Measurements from ENCODE around the gene MYT1.
"Not testable (repeated sequence)": the region's sequence is repeated elsewhere in the genome, so short reads cannot be mapped to it uniquely, and the experiment has no call there.

MYT1 gene

DNA sequence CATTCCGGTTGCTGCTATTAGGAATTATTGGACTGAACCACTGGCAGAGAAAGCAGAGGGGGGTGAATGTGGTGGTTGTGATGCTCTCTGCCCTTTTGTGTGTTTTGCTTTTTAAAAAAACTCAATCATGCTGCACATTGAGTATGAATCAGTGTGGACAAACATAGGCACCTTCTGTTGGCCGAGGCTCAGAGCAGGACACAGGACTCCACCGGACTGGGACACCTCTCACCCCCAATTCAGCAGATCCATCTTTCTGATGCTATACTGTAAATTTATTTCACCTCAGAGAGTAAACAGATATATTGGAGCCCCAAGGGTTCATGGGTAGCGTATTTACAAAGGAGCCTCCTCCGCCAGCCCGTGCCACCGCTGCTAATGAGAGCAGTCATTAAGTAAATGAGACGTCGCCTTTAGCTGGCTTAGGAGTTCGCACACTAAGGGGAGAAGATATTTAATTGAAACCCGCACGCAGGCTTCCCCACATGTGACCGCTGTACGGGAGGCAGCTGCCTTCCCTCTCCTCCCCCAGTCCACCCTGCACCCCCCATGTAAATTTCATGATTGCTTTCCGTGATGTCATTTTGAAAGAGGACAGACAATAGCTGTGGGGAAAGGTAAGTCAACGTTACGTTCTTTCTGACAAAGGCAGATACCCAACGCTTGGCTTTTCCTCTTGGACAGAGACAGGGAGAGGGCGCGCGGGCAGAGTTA is at the start of gene MYT1:
Gene MYT1, plus strand, starts transcription at position 330 of the 714 bp plus-strand sequence. CDS start 34,410 bp downstream, outside the sequence.
- no peak for DNase-seq (ENCODE audit: low read depth in 2 of 2)

DNA sequence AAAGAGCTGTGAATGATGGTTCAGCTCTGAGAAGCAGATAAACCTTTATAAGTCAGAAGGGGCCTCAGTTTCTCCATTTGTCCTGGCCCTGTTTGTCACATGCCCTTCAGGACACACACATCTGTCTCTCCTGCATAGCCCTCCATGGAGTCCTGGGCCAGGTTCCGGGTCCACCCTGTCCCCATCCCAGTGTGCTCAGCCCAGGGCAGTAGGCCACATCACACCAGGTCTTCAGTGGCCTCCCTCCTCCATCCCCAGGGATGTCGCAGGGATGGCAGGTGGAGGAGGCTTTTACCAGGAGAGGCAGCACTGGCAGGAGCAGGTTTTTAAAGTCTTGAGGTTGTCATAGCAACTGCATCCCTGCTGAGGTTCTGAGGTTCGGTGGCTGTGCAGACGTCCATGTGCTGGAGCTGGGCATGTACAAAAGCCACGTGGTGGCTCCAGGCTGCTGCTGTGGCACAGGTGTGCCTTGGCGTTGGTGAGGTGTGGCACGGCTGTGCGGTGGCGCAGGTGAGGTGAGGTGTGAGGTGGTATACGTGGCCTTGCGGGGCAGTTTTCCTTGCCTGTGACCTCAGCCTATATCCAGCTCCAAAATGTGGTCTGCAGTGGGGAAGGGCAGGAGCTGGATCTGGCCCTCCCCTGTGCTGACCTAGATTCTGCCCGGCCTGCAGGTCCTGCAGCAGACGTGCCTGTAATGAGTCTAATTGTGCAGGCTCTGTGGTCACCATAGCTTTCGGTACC is 48.9 kb upstream of the MYT1 start:
- DNase-seq (ENCODE audit: low read depth in 2 of 2) = no peak

DNA sequence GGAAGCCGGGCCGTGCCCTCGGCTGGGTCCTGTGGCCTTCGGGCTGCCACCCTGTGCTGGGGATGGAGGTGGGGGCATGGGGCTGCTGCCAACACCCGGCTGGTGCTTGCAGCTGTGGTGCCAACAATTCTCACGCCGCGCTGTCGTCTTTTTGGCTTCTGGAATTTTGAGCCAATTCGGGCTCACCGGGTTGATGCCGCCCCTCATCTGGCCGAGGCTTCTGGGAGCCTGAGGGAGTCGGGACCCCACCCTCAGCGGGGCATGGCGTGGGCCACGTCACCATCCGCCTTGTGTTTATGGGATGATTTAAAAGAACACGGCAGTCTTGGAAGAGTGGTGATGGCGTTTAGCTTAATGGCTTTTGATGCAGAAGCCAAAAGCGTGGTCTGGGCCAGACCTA is 48.2 kb upstream of the MYT1 start:
- no peak for DNase-seq (ENCODE audit: low read depth in 2 of 2)

DNA sequence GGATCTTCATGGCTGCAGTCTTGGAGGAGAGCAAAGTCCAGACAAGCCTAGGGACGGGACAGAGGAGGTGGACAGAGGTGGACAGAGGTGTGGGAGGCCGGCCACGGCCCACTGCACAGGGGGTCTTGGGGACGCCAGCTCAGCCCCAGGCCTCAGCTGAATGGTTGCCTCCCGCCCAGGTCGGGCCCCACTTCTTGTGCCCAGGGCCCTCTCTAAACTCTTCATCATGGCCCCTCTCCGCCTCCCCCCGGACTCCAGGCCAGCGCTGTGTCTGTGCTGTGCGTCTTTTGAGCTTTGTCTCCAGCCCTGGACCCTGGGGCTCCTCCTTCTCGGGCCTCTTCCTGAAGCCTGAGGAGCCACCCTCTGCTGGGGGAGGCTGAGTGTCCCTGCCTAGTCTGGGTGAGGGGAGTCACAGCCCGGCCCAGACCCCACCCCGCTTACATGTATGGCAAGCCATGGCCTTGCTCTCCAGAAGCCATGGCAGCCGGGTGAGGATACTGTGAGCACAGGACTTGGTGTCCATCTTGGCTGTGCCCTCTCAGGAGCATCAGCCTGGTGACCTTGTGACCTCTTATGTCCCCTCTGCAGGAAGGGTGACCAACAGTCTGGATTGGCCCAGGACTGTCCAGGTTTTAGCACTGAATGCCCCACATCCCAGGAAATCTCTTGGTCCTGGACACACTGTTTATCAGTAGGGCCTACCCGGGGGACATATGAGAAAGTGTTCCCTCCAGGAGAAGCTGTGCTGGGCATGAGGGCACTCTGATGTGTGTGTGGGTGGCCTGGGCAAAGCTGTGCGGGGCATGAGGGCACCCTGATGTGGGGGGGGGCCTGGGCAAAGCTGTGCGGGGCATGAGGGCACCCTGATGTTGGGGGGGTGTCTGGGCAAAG is 47.5 kb upstream of the MYT1 start:
- no peak for DNase-seq (ENCODE audit: low read depth in 2 of 2)

DNA sequence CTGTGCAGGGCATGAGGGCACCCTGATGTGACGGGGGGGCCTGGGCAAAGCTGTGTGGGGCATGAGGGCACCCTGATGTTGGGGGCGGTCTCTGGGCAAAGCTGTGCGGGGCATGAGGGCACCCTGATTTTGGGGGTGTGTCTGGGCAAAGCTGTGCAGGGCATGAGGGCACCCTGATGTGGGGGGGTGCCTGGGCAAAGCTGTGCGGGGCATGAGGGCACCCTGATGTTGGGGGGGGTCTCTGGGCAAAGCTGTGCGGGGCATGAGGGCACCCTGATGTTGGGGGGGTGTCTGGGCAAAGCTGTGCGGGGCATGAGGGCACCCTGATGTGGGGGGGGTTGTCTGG is 46.8 kb upstream of the MYT1 start:
- not testable (repeated sequence) for DNase-seq (ENCODE audit: low read depth in 2 of 2)

DNA sequence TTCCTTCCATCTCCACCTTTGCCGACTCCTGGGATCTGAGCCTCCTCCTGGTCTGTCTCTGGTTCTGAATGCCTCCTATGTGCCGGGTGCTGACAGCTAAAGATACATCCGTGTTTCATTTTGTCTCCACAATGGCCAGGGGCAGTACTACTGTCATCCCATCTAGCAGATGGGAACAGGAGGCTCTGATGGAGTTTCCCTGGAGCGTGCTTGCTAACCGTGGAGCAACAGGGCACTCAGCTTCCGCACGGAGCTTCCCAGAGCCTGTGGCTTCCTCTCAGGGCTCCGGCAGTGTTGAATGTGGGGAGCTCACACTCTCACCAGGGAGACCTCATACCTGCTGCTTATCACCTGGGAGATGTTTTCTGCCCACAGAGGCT is 45.0 kb upstream of the MYT1 start:
- no peak for DNase-seq (ENCODE audit: low read depth in 2 of 2)

DNA sequence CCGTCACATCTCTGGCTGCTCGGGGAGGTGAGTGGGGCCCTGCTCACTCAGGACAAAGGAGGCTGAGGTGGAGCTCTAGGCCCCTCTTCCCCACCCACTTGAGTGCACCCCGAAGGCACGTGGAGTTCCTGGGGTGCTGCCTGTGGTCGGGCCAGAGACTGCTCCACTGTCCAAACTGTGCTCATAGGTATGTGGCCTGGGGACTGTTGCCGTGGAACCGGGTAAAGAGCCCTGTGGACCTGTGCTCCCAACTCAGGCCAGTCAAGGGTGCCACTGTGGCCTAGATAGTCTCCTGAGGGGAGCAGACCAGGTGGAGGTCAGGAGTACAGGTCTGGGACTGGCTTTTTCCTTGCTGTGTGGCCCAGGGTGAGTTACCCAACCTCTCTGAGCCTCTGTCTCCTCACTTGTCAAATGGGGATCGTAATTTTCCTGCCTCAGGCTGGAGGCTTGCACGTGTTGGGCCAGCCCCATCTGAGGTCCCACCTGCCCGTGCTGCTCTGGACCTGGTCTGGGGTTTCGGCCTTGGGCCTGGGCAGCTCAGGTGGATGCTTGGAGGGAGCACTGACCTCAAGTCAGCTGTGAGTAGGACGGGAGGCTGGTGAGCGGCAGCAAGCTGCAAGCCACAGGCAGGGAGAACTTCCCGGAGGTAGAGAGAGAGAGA is 44.4 kb upstream of the MYT1 start:
- no peak for DNase-seq (ENCODE audit: low read depth in 2 of 2)

DNA sequence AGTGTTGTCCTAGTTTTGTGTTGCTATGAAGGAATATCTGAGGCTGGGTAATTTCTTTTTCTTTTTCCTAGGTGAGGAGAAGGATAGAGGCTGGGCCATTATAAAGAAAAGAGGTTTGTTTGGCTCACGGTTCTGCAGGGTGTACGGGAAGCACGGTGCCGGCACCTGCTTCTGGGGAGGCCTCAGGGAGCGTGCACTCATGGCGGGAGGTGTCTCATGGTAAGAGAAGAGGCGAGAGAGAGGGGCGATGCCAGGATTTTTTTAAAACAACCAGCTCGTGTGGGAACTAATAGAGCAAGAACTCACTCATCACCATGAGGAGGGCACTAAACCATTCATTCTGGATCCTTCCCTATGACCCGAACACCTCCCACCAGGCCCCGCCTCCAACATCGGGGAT is 42.7 kb upstream of the MYT1 start:
- DNase-seq (ENCODE audit: low read depth in 2 of 2) = no peak

DNA sequence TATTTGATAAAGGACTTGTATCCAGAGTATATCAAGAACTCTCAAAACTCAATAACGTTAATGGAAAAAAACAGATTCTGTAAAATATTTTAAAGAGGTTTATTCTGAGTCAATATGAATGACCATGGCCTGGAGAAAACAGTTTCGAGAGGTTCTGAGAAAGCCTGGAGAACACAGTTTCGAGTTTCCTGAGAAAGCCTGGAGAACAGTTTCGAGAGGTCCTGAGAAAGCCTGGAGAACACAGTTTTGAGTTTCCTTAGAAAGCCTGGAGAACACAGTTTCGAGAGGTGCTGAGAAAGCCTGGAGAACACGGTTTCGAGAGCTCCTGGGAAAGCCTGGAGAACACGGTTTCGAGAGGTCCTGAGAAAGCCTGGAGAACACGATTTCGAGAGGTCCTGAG is 41.3 kb upstream of the MYT1 start:
- DNase-seq (ENCODE audit: low read depth in 2 of 2) = not testable (repeated sequence)

DNA sequence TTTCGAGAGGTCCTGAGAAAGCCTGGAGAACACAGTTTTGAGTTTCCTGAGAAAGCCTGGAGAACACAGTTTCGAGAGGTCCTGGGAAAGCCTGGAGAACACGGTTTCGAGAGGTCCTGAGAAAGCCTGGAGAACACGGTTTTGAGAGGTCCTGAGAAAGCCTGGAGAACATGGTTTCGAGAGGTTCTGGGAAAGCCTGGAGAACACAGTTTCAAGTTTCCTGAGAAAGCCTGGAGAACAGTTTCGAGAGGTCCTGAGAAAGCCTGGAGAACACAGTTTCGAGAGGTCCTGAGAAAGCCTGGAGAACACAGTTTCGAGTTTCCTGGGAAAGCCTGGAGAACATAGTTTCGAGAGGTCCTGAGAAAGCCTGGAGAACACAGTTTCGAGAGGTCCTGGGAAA is 40.7 kb upstream of the MYT1 start:
- DNase-seq (ENCODE audit: low read depth in 2 of 2) = not testable (repeated sequence)

DNA sequence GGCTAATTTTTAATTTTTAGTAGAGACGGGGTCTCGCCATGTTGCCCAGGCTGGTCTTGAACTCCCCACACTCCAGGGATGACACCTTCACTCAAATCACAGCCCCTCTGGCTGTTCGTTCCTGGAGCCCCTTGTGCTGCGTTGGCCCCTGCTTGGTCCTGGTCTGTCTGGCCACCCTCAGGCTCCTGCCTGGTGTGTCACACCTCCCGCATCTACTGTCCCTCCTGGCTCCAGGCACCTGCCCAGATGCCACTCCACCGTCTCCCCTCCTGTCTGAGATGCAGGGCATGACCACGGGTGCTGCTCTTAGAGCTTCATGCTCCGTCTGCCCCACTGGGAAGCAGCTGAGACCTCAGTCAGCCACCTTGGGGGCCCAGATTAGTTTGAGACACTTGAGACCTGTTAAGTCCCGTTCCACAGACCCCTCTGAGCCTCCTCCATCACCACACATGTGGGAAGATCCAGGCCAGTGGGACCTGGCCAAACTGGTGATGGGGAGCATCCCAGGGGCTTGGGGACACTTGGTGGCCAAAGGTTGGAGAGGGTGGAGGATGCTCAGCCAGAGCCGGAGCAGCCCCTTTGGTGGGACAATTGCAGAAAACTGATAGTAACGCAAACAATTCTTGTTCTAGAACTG is 35.0 kb upstream of the MYT1 start:
- DNase-seq (ENCODE audit: low read depth in 2 of 2) = no peak

DNA sequence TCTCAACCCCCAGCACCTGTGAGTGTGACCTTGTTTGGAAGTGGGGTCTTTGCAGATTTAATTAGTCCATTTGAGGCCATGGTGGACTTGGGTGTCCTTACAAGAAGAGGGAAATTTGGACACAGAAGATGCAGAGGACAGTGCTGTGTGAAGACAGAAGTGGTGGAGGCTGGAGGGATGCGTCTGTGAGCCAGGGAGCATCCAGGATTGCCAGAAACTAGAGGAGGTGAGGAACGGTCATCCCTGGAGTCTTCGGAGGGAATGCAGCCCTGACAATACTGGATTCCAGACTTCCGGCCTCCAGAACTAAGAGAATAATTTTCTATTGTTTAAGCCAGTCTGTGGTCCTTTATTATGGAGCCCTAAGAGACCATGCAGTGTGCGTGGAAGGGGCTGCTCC is 34.0 kb upstream of the MYT1 start:
- DNase-seq (ENCODE audit: low read depth in 2 of 2) = no peak

DNA sequence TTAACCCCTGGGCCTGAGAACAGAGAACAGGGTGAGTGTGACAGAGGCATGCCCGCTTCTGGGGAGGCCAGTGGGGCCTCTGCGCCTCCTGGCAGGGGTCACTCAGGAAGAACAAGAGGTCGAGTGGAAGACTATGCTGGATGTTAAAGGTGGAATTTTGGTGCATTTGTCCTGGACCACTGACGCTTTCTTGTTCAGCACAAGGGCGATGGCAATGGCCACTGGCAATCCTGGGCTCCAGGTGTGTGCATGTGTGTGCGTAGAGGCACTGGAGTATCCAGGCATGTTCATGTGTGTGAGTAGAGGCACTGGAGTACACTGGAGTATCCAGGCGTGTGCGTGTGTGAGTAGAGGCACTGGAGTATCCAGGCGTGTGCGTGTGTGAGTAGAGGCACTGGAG is 33.4 kb upstream of the MYT1 start:
- DNase-seq (ENCODE audit: low read depth in 2 of 2) = no peak

DNA sequence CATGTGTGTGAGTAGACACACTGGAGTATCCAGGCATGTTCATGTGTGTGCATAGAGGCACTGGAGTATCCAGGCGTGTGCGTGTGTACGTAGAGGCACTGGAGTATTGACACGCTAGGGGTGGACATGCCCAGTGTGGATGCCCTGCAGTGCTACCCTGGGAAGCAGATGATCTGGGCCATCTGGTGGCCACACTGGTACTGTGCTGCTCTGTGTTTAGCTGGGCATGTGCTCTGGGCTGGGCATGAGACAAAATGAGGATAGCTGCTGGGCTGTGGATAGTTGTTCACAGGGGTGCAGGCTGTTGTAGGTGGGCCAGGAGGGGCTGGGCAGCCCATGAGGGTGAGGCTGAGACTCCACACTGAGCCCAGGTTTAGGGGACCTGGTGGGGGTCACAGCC is 32.8 kb upstream of the MYT1 start:
- DNase-seq (ENCODE audit: low read depth in 2 of 2) = no peak

DNA sequence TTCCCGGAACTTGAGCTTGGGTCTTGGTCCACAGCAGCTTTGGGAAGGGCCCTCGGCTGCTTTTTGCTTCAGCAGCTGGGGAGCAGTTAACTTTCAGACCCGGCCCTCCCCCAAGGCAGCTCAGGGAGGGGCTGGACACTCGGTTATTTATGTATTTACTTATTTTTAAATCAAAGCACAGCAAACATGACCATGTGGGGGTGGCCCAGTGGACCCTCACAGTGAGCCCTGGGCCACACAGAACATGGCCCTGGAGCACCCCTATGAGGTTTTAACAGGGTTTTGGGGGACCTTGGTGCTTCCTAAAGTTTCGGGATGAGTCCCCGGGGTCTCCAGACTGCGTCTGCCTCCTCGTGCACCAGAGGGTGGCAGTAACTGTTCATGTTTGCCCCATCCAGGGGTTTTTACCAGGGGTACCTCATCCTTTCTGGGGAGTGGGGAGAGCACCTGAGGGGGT is 30.3 kb upstream of the MYT1 start:
- no peak for DNase-seq (ENCODE audit: low read depth in 2 of 2)

DNA sequence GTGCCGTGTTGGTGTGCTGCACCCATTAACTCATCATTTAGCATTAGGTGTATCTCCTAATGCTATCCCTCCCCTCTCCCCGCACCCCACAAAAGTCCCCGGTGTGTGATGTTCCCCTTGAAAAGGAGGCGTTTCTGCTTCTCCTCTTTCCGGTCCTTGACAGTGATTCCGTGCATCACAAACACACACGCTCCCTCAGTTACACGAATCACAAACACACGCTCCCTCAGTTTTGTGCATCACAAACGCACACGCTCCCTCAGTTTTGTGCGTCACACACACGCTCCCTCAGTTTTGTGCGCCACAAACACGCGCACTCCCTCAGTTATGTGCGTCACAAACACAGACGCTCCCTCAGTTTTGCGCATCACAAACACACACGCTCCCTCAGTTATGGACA is 29.5 kb upstream of the MYT1 start:
- DNase-seq (ENCODE audit: low read depth in 2 of 2) = not testable (repeated sequence)

DNA sequence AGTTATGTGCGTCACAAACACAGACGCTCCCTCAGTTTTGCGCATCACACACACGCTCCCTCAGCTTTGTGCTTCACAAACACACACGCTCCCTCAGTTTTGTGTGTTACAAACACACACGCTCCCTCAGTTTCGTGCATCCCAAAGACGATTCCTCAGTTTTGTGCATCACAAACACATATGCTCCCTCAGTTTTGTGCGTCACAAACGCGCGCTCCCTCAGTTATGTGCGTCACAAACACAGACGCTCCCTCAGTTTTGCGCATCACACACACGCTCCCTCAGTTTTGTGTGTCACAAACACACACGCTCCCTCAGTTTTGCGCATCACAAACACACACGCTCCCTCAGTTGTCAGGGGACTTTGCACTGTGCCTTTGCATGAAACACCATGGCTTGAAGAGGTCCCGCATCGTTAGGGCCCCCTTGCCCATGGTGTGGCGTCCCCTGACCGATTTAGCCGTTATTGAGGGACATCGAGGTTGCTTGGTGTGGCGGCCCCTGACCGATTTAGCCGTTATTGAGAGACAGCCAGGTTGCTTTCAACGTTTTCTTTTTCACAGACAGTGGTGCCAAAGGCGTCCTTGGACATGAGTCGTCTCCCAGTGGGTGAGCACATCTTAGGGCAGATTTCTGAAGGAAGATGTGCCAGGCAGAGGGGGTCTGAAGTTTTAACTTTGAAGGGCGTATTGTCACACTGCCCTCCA is 28.1 kb upstream of the MYT1 start:
- no peak for DNase-seq (ENCODE audit: low read depth in 2 of 2)

DNA sequence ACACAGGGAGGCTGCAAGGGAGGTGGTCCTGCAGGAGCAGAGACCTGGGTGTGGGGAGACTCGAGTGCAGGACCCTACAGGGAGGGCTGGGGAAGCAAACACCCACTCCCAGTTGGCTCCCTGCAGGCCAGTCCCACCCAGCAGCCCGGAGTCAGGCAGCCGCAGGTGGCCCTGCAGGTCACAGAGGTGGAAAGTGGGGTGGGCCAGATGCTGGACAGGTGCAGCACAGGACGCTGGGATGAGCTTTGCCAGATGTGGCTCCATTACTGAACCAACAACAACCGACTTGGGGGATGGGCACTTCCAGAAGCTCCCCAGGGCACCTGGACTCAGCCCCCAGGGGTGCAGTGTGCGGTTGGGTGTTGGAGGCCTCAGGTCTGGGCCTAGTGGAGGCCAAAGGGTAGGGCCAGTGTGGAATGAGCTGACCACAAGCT is 26.6 kb upstream of the MYT1 start:
- no peak for DNase-seq (ENCODE audit: low read depth in 2 of 2)

DNA sequence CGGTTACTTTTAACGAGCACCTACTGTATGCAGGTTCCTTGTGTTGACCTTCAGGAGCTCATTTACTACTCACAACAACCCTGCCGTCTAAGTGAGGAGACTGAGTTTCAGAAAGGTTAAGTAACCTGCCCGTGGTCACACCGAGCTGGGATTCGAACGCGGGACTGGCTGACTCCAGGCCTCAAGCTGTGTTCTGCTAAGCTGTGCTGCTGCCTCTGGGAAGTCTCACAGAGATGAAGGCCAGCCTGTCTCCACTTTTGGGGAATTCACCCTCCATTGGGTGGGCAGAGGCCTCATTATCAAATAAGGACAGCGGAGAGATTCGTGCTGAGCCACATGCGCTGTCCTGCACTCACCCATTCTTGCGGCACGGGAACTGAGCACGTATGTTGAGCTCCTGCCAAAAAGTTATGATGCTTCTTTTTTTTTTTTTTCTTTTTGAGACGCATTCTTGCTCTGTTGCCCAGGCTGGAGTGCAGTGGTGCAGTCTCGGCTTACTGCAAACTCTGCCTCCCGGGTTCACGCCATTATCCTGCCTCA is 25.9 kb upstream of the MYT1 start:
- no peak for DNase-seq (ENCODE audit: low read depth in 2 of 2)

All from stimulated activated CD4-positive, alpha-beta T cell treated with anti-CD3 and anti-CD28 coated beads, Interleukin-15, amount 100 ng/mL, for 48 hours (primary cell).